Ovary (tissue), 9 donors: Measurements from ENCODE around the gene COPS2. TPM values are rescaled to one million over a fixed set of nuclear protein-coding genes. Genes with fewer than 3 reads are reported as not detected.

Experiments
- DNase-seq, 5 donors: peaks; one replicate each; pipeline ENCODE4 v3.0.0-alpha.2; 2019 to 2020
- H3K27ac ChIP-seq, 2 donors: fragments of 200-600 bp; one replicate each; pipeline versions ENCODE4 v1.5.1 to v1.8.0; 2019 to 2022
- H3K27me3 ChIP-seq: fragments of 200-600 bp; one replicate; pipeline ENCODE4 v1.8.0; 2022
- H3K36me3 ChIP-seq: fragments of 200-600 bp; sonication (generic); one replicate; pipeline ENCODE4 v1.5.1; 2019
- H3K4me1 ChIP-seq: one replicate; pipeline ENCODE4 v1.8.1; 2013; ENCODE audit warnings: mild to moderate bottlenecking, moderate library complexity; ENCODE audit not compliant: insufficient read depth
- H3K4me3 ChIP-seq: fragments of 200-600 bp; sonication (generic); one replicate; pipeline ENCODE4 v1.5.1; 2017
- H3K9me3 ChIP-seq, 2 donors: fragments of 200-600 bp in 1 of 2; sonication (generic) in 1 of 2; one replicate each; pipeline versions ENCODE4 v1.5.1 to v1.8.1; 2013 to 2019; ENCODE audit warnings: mild to moderate bottlenecking in 1 of 2, moderate library complexity in 1 of 2
- EP300 ChIP-seq: sonication (generic); formaldehyde crosslinking; IDR thresholded peaks from one replicate; pipeline ENCODE4 v1.6.1; 2017; ENCODE audit warnings: antibody characterized with exemption
- POLR2A ChIP-seq: fragments of 450-650 bp; IDR thresholded peaks from one replicate; pipeline ENCODE4 v1.6.1; 2017; ENCODE audit warnings: antibody characterized with exemption, mild to moderate bottlenecking, moderate library complexity
- WGBS, 3 donors: extraction: QIAGEN DNeasy Blood & Tissue Kit in 1 of 3; methylation state at CpG; one replicate each; pipeline versions ENCODE4 v1.1.5 to v1.1.7; 2013 to 2017; 5-methylcytosine and 5-hydroxymethylcytosine counted together
- intact Hi-C, 4 donors: fragments of 100-400 bp; cut with DNase I; formaldehyde crosslinking; loops; one replicate each; pipeline versions ENCODE4 v1.11.0 to v1.15.1; 2022 to 2023
- polyA plus RNA-seq, 2 donors: library from polyadenylated mRNA; stranded (reverse); fragments of 200-250 nt in 1 of 2; fragments of 350-450 nt in 1 of 2; fragmentation: Illumina TruSeq in 1 of 2; extraction: RNeasy Lipid Tissue Mini Kit (QIAGEN cat#74804) in 1 of 2; gene quantifications; one replicate each; pipeline ENCODE4 v1.2.3, GENCODE V29; 2013 to 2014
- total RNA-seq, 7 donors: library from RNA; depleted of rRNA in 2 of 7; stranded (reverse); fragments of >200 nt in 2 of 7; fragmentation: NEBNext Ultra II Directional in 3 of 7; extraction: Animal tissue kit (Norgen Biotek cat#: 25700) in 3 of 7; gene quantifications; one replicate each; pipeline versions ENCODE4 v1.1.0 to v1.2.4, GENCODE V29; 2016 to 2023
- TF ChIP-seq, protein P1 (sequence below), 3 donors: fragments of 450-650 bp in 2 of 3; fragments of 200-600 bp in 1 of 3; IDR thresholded peaks; one replicate each; pipeline versions ENCODE4 v1.5.1 to v1.8.0; 2016 to 2022; ENCODE audit warnings: antibody characterized with exemption in 3 of 3, mild to moderate bottlenecking in 1 of 3
- donor health status: DM: no; HTN: no; CAD: no; lungs with moderate emphysema.
- donor health status: DM: no; HTN: no; CAD: no.
- donor health status: Bipolar disorder and iron deficiency.
- donor health status: DM: yes; HTN: yes; CAD: no.
- donor health status: DM: no; HTN: no; CAD: no.
- donor health status: DM: yes; HTN: yes; CAD: no.

Gene COPS2
- total and polyA plus RNA-seq, 9 donors: 44.2 to 95.4 (median 80.0) TPM

DNA sequence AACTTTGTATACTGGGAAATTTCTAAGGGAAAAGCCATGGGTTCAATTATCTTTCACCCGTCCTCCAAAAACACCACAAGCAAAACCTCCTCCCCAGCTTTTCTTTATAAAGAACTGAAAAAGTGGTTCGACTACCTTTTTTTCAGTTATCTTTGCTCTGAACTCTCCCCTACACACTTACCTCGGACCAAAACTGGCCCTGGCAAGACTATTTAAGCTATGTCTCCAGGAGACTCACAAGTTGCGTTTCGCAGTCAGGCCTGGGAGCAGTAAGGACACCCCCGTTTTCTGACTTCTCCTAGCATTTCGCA lies 645 bp downstream of the COPS2 start:
- WGBS, 3 donors: 0 to 1% (median 0%) methylated on average over 7 of the region's 7 CpGs
- Histone ChIP-seq H3K27ac (peak overlapping the region; percentile 37 to 62), H3K4me3 (peak overlapping the region; percentile 93), H3K36me3 (no peaks in the 10 kb centered on the region), H3K27me3 (no peaks in the 10 kb centered on the region), H3K9me3 (no peaks in the 10 kb centered on the region), H3K4me1 (peaks cover 2% of the 10 kb centered on the region)
- TF ChIP-seq, protein P1, sequence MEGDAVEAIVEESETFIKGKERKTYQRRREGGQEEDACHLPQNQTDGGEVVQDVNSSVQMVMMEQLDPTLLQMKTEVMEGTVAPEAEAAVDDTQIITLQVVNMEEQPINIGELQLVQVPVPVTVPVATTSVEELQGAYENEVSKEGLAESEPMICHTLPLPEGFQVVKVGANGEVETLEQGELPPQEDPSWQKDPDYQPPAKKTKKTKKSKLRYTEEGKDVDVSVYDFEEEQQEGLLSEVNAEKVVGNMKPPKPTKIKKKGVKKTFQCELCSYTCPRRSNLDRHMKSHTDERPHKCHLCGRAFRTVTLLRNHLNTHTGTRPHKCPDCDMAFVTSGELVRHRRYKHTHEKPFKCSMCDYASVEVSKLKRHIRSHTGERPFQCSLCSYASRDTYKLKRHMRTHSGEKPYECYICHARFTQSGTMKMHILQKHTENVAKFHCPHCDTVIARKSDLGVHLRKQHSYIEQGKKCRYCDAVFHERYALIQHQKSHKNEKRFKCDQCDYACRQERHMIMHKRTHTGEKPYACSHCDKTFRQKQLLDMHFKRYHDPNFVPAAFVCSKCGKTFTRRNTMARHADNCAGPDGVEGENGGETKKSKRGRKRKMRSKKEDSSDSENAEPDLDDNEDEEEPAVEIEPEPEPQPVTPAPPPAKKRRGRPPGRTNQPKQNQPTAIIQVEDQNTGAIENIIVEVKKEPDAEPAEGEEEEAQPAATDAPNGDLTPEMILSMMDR (IDR thresholded peaks at IDR 0.05): no peak
- no peak for TF ChIP-seq EP300
- no peak for TF ChIP-seq POLR2A
- peak in 1 of 5 donors; percentile 18 for DNase-seq
- intact Hi-C loops: no loop called here

DNA sequence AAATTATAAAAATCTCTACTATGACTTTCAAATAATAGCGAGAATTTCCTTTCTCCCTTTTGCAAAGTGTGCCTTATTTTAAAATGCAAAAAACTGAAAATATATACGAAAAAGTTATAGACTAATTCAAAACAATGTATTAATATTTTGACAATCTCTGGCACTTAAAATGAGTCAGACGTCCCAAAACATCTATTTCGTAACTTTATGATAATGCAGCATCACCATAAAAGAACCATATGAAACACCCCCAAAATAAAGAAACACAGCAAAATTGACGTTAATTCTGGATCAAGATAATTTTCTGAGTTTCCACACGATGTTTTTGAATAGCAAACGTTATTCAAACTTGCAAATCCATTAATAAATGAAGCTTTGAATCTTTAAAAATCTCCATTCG lies 1.0 kb downstream of the COPS2 start:
- Histone ChIP-seq H3K9me3 (no peaks in the 10 kb centered on the region), H3K4me1 (peaks cover 2% of the 10 kb centered on the region), H3K27me3 (no peaks in the 10 kb centered on the region), H3K27ac (no peak overlapping the region), H3K4me3 (peak overlapping the region; percentile 93), H3K36me3 (no peaks in the 10 kb centered on the region)
- DNase-seq: no peak
- WGBS, 3 donors: 11 to 18% (median 15%) methylated on average over 8 of the region's 8 CpGs
- TF ChIP-seq POLR2A: no peak
- intact Hi-C loops: no loop called here

DNA sequence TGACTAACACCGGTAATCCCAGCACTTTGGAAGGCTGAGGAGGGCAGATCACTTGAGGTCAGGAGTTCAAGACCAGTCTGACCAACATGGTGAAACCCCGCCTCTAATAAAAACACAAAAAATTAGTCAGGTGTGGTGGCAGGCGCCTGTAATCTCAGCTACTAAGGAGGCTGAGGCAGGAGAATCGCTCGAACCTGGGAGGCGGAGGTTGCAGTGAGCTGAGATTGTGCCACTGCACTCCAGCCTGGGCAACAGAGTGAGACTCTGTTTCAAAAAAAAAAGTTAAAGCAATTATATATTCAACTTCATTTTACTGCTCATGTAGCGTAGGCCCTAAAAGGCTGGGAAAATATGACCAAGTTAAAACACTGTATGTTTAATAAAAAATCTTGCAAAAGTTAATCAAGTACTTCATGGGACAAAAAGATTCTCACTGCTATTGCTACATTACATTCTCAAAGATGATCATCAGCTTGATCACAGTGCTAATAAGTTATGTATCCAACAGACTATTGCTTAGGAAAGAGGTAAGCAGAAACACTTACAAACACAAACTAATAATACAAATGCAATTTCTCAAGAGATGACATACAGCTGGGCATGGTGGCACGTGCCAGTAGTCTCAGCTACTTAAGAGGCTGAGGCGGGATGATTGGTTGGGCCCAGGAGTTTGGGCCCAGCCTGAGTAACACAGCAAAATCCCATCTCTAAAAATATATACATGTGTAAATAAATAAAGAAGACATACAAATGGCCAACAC lies 2.7 kb downstream of the COPS2 start:
- no peak for DNase-seq
- H3K4me1 ChIP-seq: peaks cover 2% of the 10 kb centered on the region
- no peak overlapping the region for H3K27ac ChIP-seq
- 89 to 92% (median 91%) methylated on average over 9 of the region's 9 CpGs for WGBS, 3 donors
- H3K4me3 ChIP-seq: no peak overlapping the region
- H3K27me3 ChIP-seq: no peaks in the 10 kb centered on the region
- intact Hi-C loops: no loop called here
- no peaks in the 10 kb centered on the region for H3K36me3 ChIP-seq
- TF ChIP-seq, protein P1 (IDR thresholded peaks at IDR 0.05): no peak
- TF ChIP-seq POLR2A: no peak
- TF ChIP-seq EP300: no peak
- H3K9me3 ChIP-seq: no peaks in the 10 kb centered on the region

DNA sequence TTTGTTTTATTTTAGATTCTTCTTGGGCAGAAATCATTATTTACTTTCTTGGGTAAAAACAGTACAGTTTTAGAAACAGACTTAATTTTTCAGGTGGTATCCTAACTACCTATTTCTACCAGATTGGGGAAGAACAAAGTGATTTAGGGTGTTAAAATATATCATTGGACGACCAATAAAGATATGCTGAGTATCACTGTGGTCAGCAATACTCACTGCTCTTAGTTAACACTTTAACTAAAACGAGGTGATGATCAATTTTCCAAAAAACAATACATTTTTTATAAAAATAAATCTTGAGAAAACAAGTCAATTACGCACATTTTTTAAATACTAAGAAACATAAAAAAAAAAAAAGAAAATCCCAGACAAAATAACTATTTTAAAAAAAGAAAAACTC lies 3.6 kb downstream of the COPS2 start:
- Histone ChIP-seq H3K27ac (no peak overlapping the region), H3K36me3 (no peaks in the 10 kb centered on the region), H3K4me1 (peaks cover 2% of the 10 kb centered on the region), H3K27me3 (no peaks in the 10 kb centered on the region), H3K4me3 (no peak overlapping the region), H3K9me3 (no peaks in the 10 kb centered on the region)
- TF ChIP-seq, protein P1 (IDR thresholded peaks at IDR 0.05): no peak
- TF ChIP-seq POLR2A (no peak), EP300 (no peak)
- WGBS, 3 donors: 56 to 71% (median 63%) methylated on average over 3 of the region's 3 CpGs
- DNase-seq: no peak
- intact Hi-C loops: no loop called here

DNA sequence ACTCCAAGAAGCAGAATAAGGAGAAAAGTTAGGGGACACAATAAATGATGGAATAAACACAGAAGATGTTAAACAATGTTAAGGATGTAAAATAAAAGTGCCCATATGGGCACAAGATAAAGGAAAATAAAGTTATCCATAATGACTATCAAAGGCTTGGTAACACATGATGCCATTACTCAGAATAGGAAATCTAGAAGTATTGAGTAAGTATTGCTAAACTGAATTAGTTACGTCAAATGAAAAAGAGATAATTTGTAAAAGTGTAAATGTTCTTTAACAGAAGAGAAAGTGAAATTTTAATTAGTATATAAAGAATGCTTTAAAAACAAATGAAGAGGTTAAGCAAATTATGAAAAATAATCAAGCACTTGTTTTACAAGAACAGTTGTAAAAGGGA lies 6.7 kb downstream of the COPS2 start:
- TF ChIP-seq, protein P1 (IDR thresholded peaks at IDR 0.05): no peak
- TF ChIP-seq POLR2A (no peak), EP300 (no peak)
- intact Hi-C loops: loop anchor here in 1 of 4 donors (5.0 kb wide), 1 partner anchor 286 kb away; no protein-coding TSS in a partner anchor
- Histone ChIP-seq H3K27ac (no peak overlapping the region), H3K4me1 (peaks cover 3% of the 10 kb centered on the region), H3K27me3 (no peaks in the 10 kb centered on the region), H3K36me3 (no peaks in the 10 kb centered on the region), H3K4me3 (no peak overlapping the region), H3K9me3 (no peaks in the 10 kb centered on the region)
- WGBS, 3 donors: 92 to 95% (median 94%) methylated on average over 1 of the region's 1 CpG
- no peak for DNase-seq
